ENCODE data around the gene ASB6.

- TF ChIP-seq POLR2AphosphoS5 (IDR thresholded peaks at IDR 0.05; ENCODE audit: low read depth, low read length) (no peak), SIN3A (IDR thresholded peaks at IDR 0.05; ENCODE audit: borderline replicate concordance, insufficient read depth, low read length) (no peak), TAF1 (IDR thresholded peaks at IDR 0.05; ENCODE audit: borderline replicate concordance, insufficient read depth, low read length) (no peak), REST (IDR thresholded peaks at IDR 0.05; ENCODE audit: insufficient read depth in 1 of 2, low read depth in 2 of 2, low read length in 2 of 2) (no peak)
Observed at GRCh38 chr9:129669141-129669718, 27.3 kb upstream of the ASB6 start.
